Sigmoid colon (tissue), 7 donors: ENCODE results near the gene NRG3. TPM values are rescaled to one million over a fixed set of nuclear protein-coding genes. Genes with fewer than 3 reads are reported as not detected.

Experiments
- DNase-seq: peaks from one replicate; pipeline ENCODE4 v3.0.0-alpha.2; 2019
- H3K27ac ChIP-seq, 4 donors: fragments of 200-600 bp; sonication (generic); one replicate each; pipeline ENCODE4 v1.5.1; 2016 to 2019; ENCODE audit warnings: mild to moderate bottlenecking in 1 of 4
- H3K27me3 ChIP-seq, 3 donors: fragments of 200-600 bp; sonication (generic); one replicate each; pipeline ENCODE4 v1.5.1; 2019; ENCODE audit warnings: mild to moderate bottlenecking in 1 of 3
- H3K36me3 ChIP-seq, 4 donors: fragments of 200-600 bp; sonication (generic); one replicate each; pipeline ENCODE4 v1.5.1; 2016 to 2019
- H3K4me1 ChIP-seq, 4 donors: fragments of 200-600 bp; sonication (generic); one replicate each; pipeline ENCODE4 v1.5.1; 2017 to 2019
- H3K4me3 ChIP-seq, 4 donors: fragments of 200-600 bp; sonication (generic); one replicate each; pipeline ENCODE4 v1.5.1; 2017 to 2019; ENCODE audit warnings: mild to moderate bottlenecking in 2 of 4, moderate library complexity in 1 of 4
- H3K9me3 ChIP-seq, 4 donors: fragments of 200-600 bp in 3 of 4; sonication (generic) in 3 of 4; one replicate each; pipeline versions ENCODE4 v1.5.1 to v1.6.1; 2013 to 2019
- EP300 ChIP-seq, 4 donors: sonication (generic); formaldehyde crosslinking; IDR thresholded peaks; one replicate each; pipeline ENCODE4 v1.6.1; 2017; ENCODE audit warnings: antibody characterized with exemption in 4 of 4
- POLR2A ChIP-seq, 2 donors: fragments of 450-650 bp; IDR thresholded peaks; one replicate each; pipeline ENCODE4 v1.6.1; 2016; ENCODE audit warnings: antibody characterized with exemption in 2 of 2, mild to moderate bottlenecking in 2 of 2, moderate library complexity in 2 of 2
- POLR2AphosphoS5 ChIP-seq, 4 donors: sonication (generic); formaldehyde crosslinking; IDR thresholded peaks; one replicate each; pipeline ENCODE4 v1.6.1; 2017; ENCODE audit warnings: antibody characterized with exemption in 4 of 4
- WGBS, 2 donors: extraction: QIAGEN DNeasy Blood & Tissue Kit; methylation state at CpG; one replicate each; pipeline ENCODE4 v1.1.7; 2013; 5-methylcytosine and 5-hydroxymethylcytosine counted together
- intact Hi-C: fragments of 100-400 bp; cut with DNase I; formaldehyde crosslinking; loops from one replicate; pipeline ENCODE4 v1.15.1; 2023
- polyA plus RNA-seq, 3 donors: library from polyadenylated mRNA; stranded (reverse); fragments of 200-250 nt; gene quantifications; one replicate each; pipeline ENCODE4 v1.2.3, GENCODE V29; 2013
- total RNA-seq, 4 donors: library from RNA; depleted of rRNA; stranded (reverse); fragments of >200 nt; gene quantifications; one replicate each; pipeline ENCODE4 v1.1.0, GENCODE V29; 2016
- TF ChIP-seq, protein P1 (sequence below), 4 experiments: fragments of 450-650 bp in 3 of 4; fragments of 200-600 bp in 1 of 4; IDR thresholded peaks; one replicate each; pipeline ENCODE4 v1.5.1; 2016 to 2019; ENCODE audit warnings: antibody characterized with exemption in 4 of 4, mild to moderate bottlenecking in 3 of 4, moderate library complexity in 2 of 4
- donor health status: healthy with polysubstance abuse.
- donor health status: Bipolar disorder and iron deficiency.
- donor health status: healthy.

Gene NRG3
- total and polyA plus RNA-seq, 7 donors, result 0.17 to 2.2 (median 0.82) TPM; not detected in 2

DNA sequence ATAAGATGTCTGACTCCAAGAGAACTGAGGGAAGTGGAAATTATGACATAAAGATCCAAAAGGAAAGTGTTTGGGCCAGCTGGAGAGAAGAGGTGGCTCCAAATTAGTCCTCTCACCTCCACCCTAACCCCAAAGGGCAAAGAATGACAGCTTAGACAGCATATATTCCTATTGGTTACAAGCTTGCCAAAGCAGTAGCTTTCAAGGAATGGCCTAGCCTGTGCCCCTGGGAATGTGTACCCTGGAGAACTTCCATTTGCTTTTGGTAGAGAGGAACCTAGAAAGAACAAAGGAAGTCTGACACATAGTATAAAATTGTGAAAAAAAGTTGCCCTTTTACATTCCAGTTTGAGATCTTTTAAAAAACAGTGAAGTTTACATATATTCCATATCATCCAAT, 11.2 kb upstream of the NRG3 start:
- intact Hi-C loops, result no loop called here

DNA sequence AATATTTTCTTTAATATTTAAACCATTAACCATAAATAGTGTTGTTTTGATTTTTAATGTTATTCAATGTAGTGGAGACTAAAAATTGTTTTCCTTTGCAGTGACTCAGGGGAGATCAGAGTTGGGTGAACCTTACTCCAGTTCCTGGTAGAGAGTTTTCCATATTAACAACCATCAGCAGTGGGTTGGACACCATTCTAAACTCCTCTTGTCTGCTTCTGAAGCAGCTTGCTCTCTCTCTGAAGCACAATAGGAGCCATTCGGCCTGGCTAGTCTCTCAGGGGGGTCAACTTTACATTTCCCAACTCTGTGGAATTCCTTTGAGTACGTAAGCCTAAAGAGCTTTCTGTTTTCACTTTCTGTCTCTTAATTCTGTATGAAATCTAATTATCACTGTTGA, 9.4 kb upstream of the NRG3 start:
- no peaks in the 10 kb centered on the region for H3K4me1 ChIP-seq
- no peak overlapping the region for H3K4me3 ChIP-seq
- DNase-seq, result no peak
- WGBS, 2 donors, result 61 to 64% methylated on average over 2 of the region's 2 CpGs
- H3K27me3 ChIP-seq, result no peaks in the 10 kb centered on the region
- intact Hi-C loops, result no loop called here
- H3K9me3 ChIP-seq, result peaks cover 0 to 2% (median 0%) of the 10 kb centered on the region in 4 donors
- H3K36me3 ChIP-seq, result no peaks in the 10 kb centered on the region
- no peak overlapping the region for H3K27ac ChIP-seq
- TF ChIP-seq, protein P1, sequence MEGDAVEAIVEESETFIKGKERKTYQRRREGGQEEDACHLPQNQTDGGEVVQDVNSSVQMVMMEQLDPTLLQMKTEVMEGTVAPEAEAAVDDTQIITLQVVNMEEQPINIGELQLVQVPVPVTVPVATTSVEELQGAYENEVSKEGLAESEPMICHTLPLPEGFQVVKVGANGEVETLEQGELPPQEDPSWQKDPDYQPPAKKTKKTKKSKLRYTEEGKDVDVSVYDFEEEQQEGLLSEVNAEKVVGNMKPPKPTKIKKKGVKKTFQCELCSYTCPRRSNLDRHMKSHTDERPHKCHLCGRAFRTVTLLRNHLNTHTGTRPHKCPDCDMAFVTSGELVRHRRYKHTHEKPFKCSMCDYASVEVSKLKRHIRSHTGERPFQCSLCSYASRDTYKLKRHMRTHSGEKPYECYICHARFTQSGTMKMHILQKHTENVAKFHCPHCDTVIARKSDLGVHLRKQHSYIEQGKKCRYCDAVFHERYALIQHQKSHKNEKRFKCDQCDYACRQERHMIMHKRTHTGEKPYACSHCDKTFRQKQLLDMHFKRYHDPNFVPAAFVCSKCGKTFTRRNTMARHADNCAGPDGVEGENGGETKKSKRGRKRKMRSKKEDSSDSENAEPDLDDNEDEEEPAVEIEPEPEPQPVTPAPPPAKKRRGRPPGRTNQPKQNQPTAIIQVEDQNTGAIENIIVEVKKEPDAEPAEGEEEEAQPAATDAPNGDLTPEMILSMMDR (IDR thresholded peaks at IDR 0.05), result no peak
- no peak for TF ChIP-seq POLR2A (IDR thresholded peaks at IDR 0.05)
- TF ChIP-seq EP300 (IDR thresholded peaks at IDR 0.05), result no peak
- TF ChIP-seq POLR2AphosphoS5 (IDR thresholded peaks at IDR 0.05), result no peak

More for the DNA sequence above, 11.2 kb upstream of the NRG3 start:
- Histone ChIP-seq H3K4me3 (no peak overlapping the region), H3K4me1 (no peaks in the 10 kb centered on the region), H3K27ac (no peak overlapping the region), H3K27me3 (no peaks in the 10 kb centered on the region), H3K36me3 (no peaks in the 10 kb centered on the region), H3K9me3 (peaks cover 0 to 2% (median 0%) of the 10 kb centered on the region in 4 donors)
- TF ChIP-seq EP300 (IDR thresholded peaks at IDR 0.05) (no peak), POLR2A (IDR thresholded peaks at IDR 0.05) (no peak), POLR2AphosphoS5 (IDR thresholded peaks at IDR 0.05) (no peak)
- TF ChIP-seq, protein P1 (IDR thresholded peaks at IDR 0.05), result no peak
- no peak for DNase-seq

DNA sequence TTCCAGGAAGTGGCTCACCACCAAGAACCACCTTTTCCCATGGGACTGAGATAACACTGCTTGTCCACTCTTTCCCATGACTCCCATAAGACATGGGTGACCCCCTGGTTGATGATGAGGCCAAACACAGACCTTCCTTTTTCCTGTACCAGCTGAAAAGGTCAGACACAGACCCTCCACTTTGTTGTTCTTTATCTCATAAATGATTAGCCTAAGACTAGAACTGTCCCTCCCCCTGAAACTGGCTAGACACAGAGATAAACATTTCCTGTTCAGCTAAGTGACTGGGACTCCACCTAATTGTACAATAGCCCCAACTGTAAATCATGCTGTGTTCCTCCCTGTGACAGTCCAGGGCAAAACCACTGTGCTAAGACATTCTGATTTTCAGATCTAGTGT, 8.2 kb upstream of the NRG3 start:
- TF ChIP-seq EP300 (IDR thresholded peaks at IDR 0.05) (no peak), POLR2A (IDR thresholded peaks at IDR 0.05) (no peak), POLR2AphosphoS5 (IDR thresholded peaks at IDR 0.05) (no peak)
- TF ChIP-seq, protein P1 (IDR thresholded peaks at IDR 0.05), result no peak
- no peak for DNase-seq
- Histone ChIP-seq H3K36me3 (no peaks in the 10 kb centered on the region), H3K4me1 (no peaks in the 10 kb centered on the region), H3K27me3 (peaks cover 0 to 7% (median 0%) of the 10 kb centered on the region in 3 donors), H3K9me3 (no peaks in the 10 kb centered on the region), H3K27ac (no peak overlapping the region), H3K4me3 (no peak overlapping the region)
- intact Hi-C loops, result no loop called here

DNA sequence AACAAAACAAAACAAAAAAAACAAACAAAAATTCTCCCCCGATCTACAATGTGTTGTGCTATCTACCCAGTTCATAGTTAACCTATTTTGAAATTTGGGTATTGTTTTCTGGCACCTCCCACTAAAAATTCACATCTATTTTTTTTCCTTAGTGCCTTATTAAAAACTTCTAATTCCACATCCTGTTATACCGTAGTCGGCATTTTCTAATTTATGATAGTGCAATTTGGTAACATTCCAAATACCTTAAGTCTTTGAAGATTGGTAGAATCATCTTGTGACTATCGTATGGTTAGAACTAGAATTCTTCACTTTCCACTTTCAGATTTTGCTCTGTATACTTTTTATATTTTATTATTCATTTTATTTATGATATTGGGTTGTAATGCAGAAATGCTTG, 4.5 kb upstream of the NRG3 start:
- H3K4me1 ChIP-seq, result peaks cover 0 to 14% (median 10%) of the 10 kb centered on the region in 4 donors
- 84% methylated on average over 4 of the region's 4 CpGs for WGBS, 2 donors
- TF ChIP-seq EP300 (IDR thresholded peaks at IDR 0.05), result no peak
- TF ChIP-seq, protein P1 (IDR thresholded peaks at IDR 0.05), result no peak
- no peak for TF ChIP-seq POLR2A (IDR thresholded peaks at IDR 0.05)
- TF ChIP-seq POLR2AphosphoS5 (IDR thresholded peaks at IDR 0.05), result no peak
- no peak overlapping the region for H3K27ac ChIP-seq
- peaks cover 13 to 40% (median 17%) of the 10 kb centered on the region in 3 donors for H3K27me3 ChIP-seq
- no peaks in the 10 kb centered on the region for H3K9me3 ChIP-seq
- no peaks in the 10 kb centered on the region for H3K36me3 ChIP-seq
- intact Hi-C loops, result no loop called here
- no peak overlapping the region for H3K4me3 ChIP-seq
- DNase-seq, result no peak

DNA sequence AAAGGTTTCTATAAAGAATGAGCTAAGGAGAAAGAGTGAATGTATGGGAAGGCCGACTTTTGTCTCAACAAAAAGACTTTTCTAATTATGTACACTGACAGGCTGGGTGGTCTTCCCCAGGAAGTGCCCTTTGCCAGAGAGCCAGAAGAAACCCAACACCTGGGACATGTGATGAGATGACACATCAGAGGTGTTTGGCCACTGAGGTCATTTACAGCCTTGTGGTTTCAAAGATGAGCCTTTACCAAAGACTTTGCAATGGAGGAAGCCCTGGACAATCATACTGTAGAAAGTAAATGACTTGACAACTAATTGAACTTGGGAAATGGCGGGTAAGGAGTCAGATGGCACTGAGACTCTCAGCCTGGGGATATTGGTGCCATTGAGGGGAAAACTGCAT, 3.4 kb upstream of the NRG3 start:
- peaks cover 0 to 22% (median 21%) of the 10 kb centered on the region in 4 donors for H3K4me1 ChIP-seq
- no peak for TF ChIP-seq POLR2AphosphoS5 (IDR thresholded peaks at IDR 0.05)
- TF ChIP-seq EP300 (IDR thresholded peaks at IDR 0.05), result no peak
- TF ChIP-seq POLR2A (IDR thresholded peaks at IDR 0.05), result no peak
- TF ChIP-seq, protein P1 (IDR thresholded peaks at IDR 0.05), result no peak

More for the DNA sequence above, 3.4 kb upstream of the NRG3 start:
- DNase-seq, result no peak
- WGBS, 2 donors, result 79 to 80% methylated on average over 2 of the region's 2 CpGs
- H3K36me3 ChIP-seq, result no peaks in the 10 kb centered on the region
- no peak overlapping the region for H3K27ac ChIP-seq
- no peak overlapping the region for H3K4me3 ChIP-seq
- intact Hi-C loops, result no loop called here
- H3K9me3 ChIP-seq, result no peaks in the 10 kb centered on the region
- peaks cover 22 to 51% (median 27%) of the 10 kb centered on the region in 3 donors for H3K27me3 ChIP-seq
